NCI-H345 treated with DMSO at 0.1 percent for 48 hours (cell line): ENCODE measurements around the gene HDAC4.

ENCODE experiments used
- DNase-seq: peaks from one replicate; lab custom pipeline; 2025; ENCODE audit not compliant: unreplicated experiment; lab: John Stamatoyannopoulos, UW

The HDAC4 gene

DNA sequence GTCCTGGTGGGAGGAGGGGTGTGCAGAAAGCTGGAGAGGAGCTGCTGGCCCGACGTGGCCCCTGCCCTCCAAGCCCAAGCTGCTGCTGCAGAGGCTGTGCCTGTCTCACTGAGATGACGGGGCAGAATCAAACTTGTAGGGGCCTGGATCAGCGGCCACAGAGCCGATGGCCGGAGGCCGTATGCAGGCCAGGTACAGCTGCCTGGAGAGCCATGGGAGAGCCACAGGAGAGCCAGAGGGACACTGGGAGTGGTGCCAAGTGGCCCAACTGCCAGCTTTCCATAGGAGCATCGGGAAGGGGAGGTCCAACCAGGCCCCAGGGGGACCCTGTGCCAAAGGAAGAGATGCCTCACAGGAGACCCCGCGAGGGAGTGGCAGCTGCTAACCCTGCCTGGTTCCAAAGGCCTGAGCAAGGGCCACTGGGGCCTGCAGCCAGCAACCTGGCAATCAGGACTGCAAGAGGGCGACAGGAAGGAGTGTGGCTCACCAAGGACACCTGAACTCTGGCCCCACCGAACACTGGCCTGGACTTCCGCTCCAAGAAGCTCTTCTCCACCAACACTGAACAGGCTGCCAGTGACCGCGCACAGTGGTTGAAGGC is 70.7 kb downstream of the HDAC4 start:
- no peak for DNase-seq

DNA sequence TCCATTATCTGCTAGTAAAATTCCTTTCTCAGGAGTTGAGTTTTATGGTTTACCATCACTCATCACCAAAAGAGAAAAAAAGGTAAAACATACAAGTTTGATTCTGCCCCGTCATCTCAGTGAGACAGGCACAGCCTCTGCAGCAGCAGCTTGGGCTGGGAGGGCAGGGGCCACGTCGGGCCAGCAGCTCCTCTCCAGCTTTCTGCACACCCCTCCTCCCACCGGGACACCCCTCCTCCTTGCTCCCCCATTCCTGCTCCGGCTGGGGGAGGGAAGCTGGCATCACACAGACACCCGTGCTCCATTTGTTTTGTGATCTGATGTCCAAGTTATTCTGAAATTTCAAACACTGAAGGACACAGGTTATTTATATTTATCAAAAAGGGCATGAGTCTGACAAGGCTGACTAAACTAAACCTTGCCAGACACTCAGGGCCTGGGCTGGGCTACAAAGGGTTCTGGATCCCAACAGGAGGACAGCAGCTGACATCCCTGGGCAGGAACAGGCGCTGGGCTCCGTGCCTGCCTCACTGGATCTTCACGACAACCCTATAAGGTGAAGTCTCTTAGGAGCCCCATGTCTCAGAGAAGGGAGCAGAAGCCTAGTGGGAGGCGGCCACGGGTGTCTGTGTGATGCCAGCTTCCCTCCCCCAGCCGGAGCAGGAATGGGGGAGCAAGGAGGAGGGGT is 71.4 kb downstream of the HDAC4 start:
- no peak for DNase-seq

DNA sequence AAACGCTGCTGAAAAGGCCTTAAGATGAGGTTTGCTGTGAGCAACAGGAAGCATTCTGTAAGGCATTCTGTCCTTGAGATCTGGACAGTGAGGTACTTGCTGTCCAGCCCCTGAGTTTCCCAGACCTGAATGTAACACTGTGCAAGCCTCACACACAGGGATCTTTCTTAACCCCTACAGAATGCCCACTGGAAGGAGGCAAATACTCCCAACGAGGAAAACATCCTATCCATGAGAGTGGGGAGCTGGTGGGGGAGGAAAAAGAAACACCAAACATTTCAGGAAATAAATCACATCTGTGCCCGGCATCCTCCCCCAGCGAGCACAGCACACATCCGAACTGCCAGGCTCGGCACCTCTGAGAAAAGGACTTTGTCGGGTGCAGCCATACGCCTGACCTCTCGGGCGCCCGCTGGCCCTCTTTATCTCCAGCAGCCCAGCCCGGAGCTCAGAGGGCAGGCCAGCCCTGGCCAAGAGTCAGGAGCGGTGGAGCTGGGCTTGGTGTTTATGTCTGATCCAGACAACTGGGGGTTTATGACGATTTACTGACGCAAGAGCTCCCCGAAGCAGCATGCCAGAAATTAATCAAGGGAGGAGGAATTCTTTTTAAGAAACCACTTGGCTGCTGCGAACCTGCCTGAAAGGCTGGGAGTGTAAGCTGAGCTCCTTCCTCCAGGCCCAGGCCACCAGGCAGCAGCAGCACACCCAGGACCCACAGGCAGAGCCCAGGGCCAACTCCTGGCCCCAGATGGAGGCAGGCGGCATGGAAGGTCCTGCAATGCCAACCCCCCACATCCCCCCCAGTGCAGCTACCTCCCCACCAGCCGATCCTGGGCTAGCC is 72.2 kb downstream of the HDAC4 start:
- no peak for DNase-seq

- DNase-seq, result no peak
Measured at GRCh38 chr2:239327536-239328350, 73.1 kb downstream of the HDAC4 start.

DNA sequence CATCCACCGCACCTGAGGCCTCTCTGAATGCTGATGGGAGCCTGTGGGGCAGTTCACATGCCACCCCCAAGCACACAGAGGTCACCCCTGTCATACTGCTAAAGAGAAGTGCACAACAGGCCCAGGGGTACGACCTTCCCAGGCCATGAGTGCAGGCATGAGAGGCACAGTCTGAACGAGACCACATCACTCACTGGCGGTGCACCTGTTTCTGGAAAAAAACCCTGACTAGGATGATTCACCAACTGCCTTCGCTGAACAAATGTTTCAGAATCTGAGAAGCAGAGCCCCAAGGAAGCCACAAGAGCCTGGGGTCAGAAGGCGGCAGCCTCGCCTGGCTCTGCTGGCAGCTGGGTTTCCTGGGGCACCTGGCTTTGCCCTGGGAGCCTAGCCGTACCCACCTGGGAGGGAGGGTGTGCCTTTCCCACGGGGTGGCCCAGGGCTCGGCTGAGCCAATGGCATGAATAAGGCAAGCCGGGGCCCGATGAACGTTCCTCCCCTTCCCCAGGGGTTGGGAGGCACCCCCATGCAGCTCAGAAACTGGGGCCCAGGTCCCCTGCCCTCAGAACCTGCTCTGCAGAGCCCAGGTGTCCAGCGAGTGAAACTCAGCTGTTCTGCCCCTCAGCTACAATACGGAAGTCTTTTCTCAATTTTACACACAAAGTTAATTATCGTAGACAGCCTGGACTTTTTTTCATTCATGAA is 73.8 kb downstream of the HDAC4 start:
- DNase-seq, result no peak

DNA sequence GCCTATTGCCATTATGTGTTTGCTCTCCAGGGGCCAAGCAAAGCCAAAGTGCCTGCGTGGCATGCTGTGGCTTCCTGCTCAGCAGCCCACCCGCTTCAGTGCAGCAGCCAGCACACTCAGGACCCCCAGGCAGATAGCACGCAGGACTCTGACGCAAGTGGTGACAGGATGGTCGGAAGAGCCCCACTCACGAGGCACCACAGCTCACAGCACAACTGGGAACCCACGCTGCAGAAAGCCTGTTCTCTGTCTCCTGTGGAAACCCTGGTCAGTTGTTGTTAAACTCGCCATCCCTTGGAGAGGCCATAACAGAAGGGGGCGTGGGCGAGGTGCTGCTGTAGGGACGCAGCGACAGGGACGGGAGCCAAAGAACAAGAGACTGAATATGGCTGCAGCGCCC is 76.4 kb downstream of the HDAC4 start:
- peak; percentile 19 for DNase-seq

DNA sequence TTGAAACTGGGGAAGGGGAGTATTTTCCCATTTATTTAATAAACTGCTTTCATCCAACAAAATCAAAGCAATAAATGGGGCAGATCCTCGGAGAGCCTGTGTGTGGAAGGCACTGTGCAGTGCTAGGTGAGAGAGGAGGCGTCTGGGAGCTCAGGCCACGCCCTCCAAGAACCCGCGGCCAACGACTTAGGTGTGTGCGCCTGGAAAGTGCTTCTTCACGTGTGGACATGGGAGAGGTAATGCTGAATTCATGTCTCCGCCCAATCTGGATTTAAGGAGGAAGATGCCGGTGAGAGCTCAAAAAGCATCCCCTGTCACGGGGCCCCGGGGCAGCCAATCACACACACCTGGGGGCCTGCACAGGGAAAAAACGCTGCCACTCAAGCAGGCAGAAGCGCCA is 77.4 kb downstream of the HDAC4 start:
- DNase-seq, result no peak

DNA sequence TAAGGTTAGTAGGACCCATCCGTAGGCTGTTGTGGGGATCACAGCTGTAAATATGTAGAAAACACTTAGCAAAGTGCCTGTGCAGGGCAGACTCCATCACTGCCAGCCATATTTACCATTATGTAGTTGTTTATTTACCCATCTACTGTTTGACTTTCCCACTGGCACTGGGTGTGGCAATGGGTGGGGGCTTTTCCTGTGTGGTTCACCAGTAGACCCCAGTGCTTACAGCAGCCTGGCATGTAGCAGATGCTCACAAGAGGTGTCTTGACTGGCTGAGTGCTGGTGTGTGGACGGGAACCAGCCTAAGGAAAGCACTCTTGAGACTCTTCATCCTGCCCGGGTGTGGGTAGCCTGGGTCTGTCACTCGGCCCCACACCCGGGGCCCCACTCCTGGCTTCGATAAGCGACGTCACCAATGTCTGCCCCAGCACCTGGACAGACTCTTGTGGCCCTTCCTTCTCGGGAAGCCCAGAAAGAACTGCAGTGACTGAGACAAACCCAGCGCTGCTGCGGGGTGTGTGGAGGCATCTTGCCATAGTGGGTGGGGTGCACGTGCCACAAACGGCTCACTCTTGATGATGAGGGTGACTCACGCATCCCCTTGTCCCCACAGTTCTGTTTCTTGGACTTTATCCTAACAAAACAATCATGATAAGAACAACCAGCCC is 78.3 kb downstream of the HDAC4 start:
- no peak for DNase-seq

GRCh38 chr2:239321596-239322415 is 79.0 kb downstream of the HDAC4 start:
- DNase-seq, result no peak

DNA sequence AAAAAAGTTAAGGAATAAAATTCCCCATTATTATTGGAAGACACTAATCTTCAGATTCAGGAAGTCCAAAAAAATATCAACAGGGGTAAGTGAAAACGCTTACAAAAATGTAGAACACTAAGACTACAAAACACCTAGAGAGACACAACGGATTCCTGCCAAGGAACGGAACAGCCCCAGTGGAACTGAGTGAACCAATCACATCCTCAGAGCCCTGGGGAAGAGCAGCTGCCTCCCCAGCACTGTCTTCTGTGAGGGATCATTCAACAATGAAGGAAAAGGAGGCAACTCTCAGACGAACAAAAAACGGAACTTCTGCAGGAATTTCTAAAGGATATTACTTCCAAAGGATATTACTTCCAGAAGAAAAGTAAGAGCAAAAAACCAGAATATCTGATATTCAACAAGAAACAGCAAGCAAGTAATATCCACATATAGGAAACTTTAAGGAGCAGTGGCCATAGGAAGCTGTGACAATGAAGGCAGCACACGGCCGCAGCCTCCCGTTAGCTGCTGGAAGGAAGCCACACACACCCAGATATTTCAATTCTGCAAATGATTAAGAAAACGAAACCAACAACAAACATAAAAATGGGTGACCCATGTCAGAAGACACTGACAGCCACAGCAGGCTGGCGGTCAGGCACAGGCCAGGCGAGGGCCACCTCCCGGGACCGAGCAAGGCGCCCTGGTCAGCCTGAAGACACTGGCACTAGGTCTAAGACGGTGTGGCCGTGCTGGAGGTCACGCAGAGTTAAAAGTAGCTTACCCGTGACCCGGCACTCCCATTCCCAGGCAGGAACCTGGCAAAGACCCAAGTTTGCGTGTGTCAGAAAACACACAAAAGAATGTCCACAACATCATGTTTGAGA is 81.8 kb downstream of the HDAC4 start:
- DNase-seq, result no peak

DNA sequence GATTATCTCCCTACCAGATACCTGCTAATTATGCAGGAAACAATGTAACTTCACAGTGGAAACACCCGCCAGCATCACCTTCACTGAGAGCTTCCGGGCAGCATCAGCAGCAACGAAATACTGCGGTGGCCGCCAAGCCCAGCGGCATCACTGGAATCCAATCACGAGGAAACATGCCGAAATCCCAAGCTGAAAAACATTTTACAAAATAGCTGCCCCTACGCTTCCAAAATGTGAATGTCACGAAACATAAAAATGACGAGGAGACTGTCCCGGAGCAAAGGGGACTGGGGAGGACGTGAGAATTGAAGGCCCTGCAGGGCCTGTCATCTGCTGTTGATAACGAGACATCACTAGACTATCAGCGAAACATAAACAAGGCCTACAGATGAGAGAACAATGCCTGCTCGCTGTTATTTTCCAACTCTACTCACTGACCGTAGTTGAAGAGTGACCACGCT is 82.6 kb downstream of the HDAC4 start:
- no peak for DNase-seq

GRCh38 chr2:239316562-239317465 is 84.0 kb downstream of the HDAC4 start:
- no peak for DNase-seq

DNA sequence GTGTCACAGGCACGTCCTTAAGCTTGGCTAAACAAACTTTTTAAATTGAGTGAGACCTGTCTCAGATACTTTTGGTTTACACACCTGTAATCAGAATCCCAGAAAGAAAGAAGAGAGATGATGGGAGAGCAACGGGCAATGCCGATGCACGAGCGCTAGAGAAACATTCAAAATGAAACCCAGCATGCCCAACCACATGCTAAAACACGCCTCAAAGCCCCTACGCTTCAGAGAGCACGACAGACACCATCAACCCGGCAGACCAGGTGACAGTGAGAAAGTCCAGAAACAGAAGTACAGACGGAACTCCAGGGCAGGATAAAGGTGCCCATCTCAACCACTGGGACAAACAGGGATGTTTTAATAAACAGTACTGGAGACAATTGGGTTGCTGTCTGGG is 85.5 kb downstream of the HDAC4 start:
- no peak for DNase-seq

DNA sequence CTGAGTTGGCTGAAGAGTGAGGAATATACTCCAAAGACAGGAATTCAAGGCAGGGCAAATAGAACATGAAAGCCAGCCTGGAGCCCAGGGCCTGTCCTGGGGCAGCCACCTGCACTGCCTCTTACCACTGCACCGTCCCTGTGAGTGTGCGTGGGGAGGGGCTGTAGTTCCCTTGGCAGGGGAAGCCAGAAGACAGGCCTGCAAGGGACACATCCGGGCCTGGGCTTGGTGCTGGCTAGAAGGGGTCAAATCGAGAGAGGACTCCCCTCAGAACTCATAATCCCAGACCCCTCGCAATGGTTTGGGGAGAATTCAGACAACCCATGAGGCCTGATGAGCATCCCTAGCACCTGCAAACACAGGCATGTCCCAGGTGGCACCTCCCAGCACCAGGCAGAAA is 87.0 kb downstream of the HDAC4 start:
- no peak for DNase-seq

GRCh38 chr2:239312741-239313667 is 87.8 kb downstream of the HDAC4 start:
- DNase-seq, result no peak

DNA sequence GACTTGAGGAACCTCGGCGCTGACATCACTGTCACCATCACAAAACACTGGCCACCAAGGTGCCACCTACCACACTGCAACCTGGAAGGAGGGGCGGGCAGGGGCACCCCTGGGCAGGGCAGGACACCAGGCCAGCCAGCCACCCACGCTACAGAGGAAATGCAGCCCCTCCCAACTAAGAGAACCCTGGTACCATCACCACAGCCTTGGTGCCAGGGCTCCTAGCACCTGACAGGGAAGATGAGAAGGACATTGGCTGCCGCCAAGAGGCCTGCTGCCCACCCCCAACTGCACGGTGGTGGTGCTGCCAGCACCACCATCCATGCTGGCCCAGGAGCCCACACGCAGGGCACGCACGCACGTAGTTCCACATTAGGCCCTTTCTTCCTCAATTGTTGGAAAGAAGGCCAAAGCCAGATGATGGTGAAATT is 88.7 kb downstream of the HDAC4 start:
- DNase-seq, result no peak
